NCI-H82 (cell line): ENCODE results near the gene UCKL1.
"Not testable (repeated sequence)": the region's sequence is repeated elsewhere in the genome, so short reads cannot be mapped to it uniquely, and the experiment has no call there.

Experiments
- DNase-seq: peaks from one replicate; lab custom pipeline; 2025; lab: John Stamatoyannopoulos, UW

Gene UCKL1

GRCh38 chr20:63942969-63943807 is 13.0 kb downstream of the UCKL1 start:
- DNase-seq, result peak; percentile 47

DNA sequence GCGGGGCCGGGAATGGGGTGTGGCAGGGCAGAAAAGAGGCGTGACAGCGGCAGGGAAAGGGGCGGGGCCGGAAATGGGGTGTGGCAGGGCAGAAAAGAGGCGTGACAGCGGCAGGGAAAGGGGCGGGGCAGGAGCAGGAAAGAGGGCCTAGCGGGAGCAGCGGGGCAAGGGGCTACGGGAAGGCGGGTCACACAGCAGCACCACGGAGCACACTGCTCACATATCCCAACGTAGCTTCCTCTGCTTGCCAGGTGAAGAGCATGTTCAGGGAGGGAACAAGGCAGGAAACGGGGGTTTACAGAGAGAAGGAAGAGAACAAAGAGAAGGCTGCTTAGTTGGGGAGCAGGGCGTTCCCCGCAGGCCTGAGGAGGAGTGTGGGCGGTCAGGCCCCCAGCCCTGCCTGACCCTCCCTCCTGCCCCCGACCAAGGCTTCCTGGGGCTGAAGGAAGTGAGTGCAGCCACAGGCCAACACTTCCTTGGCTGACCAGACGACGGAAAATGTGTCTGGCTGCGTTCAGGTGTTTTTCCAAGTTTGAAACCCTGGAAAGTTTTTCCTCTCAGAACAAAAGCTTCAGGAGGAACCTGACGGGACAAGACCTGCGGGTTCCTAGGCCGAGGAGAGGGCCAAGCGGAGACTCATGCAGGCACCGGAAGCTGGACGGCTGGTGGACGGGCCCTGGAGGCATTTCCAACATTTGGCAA is 13.8 kb downstream of the UCKL1 start:
- peak; percentile 71 for DNase-seq

DNA sequence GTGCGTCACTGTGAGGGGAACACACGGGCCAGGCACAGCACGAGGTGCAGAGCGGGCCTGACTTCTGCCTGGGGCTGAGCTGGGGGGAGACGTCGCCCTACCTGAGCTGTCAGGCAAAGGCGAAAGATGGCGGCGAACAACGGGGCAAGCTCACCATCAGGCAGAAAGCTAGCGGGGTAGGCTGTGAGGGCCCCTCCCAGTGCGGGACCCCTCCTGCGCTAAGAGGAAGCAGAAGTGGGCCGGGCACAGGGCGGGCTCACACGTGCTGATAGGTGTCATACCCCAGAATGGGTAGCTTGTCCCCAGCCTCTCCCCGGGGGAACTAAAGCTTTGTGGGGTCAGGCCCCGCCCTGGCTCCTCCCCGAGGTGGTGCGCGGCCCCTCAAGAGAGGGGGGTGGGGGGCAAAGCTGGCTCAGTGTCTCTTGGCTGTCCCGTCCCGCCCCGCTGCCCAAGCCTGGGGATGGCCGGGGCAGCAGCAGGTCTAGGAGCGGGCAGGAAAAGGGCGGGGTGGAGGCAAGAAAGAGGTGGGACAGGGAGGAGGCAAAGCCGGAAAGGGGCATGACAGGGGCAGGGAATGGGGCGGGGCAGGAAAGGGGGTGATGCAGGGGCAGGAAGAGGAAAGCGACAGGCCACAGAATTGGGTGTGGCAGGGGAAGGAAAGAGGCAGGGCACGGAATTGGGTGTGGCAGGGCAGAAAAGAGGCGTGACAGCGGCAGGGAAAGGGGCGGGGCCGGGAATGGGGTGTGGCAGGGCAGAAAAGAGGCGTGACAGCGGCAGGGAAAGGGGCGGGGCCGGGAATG is 14.7 kb downstream of the UCKL1 start:
- no peak for DNase-seq

DNA sequence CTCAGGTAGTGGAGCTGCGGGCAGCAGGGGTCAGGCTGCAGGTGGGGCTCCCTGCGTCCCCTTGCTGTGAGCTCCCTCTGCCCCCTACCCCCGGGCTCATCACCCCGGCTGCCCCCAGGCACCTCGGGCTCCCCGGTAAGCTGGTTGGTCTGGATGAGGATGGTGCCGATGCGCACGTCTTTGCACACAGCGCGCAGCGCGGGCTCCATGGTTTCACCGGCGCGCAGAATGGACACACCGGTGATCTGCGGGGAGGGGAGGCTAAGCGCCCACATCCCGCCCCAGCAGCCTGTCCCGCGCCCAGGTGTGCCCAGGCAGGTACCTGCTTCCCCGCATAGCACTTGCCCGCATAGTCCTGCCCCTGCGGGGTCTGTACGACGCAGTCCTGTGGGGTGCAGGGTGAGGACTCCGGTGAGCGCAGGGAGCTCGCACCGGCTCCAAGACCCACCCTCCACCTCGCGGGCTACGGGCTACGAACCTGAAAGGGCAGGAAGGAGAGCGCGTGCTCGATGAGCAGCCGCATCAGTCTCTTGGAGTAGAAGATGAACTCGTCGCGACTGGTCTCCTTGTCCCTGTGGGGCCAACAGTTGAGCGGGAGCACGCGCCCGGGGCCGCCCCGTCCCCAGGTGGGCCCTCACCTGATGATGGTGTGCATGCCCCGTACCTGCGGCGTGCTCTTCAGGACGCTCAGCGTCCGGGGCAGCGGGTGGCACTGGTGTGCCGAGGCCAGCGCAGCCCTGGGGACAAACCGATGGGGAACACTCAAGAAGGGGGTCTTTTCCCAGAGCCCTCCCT is 15.5 kb downstream of the UCKL1 start:
- no peak for DNase-seq

GRCh38 chr20:63940071-63940471 is 16.1 kb downstream of the UCKL1 start:
- DNase-seq, result no peak

DNA sequence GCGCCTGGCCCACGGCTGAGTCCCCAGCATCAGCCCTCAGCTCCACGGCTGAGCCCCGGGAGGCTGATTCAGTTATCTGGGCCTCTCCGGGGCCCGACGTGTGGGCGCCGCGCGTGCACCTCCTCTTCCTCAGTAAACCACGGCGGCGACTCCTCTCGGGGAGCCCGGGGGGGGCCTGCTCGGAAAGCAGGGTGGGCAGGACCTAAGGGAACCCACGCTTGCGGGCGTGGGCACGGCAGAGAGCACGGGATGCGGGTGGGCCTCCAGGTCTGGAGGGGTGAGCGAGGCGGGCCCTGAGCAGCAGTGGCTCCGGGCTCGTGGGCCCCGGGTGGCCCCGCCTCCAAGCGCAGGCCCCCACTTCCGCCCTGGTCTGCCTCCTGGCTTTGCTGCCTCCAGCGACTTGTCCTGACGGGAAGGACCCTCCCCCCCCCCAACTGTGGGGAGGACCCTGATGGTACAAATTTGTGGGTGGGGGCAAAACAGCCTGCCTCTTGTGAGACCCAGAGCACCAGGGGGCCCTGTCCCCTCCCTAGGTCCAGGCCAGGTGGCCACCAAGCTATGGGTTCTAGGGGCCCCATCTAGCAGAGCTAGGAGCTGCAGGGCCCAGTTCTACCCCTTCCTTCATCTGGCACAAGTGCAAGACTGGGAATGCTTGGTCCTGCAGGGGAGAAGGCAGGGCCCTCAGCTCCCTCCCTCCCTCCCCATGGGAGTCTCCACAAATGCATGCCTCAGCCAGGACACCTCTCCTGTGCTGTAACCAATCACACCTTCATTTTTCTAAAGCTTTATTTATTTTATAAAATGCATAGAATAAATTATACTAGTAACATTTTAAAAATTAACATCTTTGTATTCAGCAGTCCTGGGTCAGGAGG is 16.9 kb downstream of the UCKL1 start:
- no peak for DNase-seq

DNA sequence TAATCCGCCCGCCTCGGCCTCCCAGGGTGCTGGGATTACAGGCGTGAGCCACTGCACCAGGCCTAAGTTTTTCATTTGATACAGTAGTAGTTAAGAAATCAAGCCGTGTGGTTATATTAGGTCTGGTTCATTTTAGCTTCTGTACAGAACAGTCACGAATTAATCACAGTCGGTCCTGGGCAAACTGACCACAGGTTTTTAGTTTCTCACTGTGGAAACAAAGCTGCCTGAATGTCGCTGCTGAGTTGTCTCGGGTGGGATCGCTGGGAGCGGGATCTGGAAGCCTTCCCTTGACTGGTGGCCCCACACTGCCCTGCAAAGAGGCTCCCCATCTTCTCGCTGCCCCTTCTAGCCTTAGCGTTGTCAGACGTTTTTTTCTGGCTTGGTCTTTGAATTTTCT is 18.6 kb downstream of the UCKL1 start:
- no peak for DNase-seq

- no peak for DNase-seq
These were observed 20.8 kb downstream of the UCKL1 start for GRCh38 chr20:63935447-63935846.

DNA sequence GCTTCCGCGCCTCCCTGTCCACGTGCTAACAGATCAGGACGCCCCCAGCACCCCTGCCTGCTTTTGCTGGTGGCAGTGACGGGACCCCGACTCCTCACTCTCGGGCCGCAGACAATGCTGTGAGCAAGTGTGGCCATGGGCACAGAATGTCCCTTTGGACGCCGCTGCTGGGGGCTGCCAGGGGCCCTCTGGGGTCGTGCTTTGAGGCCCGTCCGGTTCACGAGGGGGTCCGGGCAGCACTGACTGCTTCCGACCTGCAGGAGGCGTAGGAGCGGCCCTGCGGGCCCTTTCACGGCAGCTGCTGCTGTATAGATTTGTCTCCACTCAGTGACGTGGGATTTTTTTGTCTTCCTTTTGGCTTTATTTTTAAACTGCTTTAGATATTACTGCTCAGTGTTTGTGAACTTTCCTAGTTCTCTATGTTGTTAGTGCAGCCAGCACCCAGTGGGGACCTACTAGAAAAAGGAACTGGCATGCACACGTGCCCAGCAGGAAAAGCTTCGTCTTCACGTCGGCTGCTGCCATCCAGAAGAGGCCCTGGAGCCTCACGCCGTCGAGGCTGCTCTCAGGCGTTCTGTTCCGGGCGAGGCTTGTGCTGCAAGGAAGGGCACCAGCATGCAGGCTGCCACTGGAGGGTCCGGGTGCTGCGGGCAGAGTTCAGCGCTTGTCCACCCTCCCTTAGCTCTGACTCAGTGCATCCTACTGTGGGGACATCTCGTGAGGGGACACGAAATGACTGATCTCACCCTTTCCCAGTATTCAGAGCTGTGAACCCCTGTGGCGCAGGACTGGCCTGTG is 21.7 kb downstream of the UCKL1 start:
- no peak for DNase-seq

DNA sequence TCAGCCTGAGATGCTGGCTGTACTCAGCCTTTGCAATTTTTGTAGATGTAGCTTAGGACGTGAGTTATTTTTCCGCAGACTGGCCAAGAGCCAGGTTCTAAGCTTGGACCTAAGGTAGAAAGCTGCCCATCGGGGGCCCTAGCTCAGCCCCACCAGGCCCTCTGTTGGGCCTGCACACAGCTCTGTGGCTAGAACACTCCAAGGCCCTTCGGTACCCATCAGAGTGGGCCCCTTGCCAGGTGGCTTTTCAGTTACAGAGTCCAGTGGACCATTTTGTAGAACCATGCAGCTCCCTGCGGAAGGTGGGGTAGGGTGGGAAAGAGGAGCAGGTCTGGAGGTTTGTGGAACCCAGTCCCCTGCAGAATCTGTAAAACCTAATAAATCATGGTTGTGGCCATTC is 22.6 kb downstream of the UCKL1 start:
- no peak for DNase-seq

GRCh38 chr20:63932606-63933160 is 23.5 kb downstream of the UCKL1 start:
- DNase-seq, result no peak

DNA sequence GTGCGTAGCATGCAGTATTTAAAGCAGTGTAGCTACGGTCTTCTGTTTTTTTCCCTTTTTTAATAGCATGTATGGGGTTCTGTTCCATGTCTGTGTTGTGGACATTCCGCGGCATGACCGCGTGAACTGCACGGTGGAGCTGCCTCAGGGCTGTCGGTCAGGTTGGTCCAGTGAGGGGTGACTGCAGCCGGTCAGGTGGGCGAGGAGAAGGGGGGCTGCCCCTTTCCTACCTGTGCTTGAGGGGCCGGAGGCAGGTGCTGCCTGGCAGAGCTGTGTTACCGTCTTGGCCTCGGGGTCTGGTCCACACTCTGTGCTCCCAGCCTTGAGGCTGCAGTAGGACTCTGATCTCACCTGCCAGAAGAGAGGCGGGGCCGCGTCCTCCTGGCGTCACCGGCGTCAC is 24.5 kb downstream of the UCKL1 start:
- no peak for DNase-seq

DNA sequence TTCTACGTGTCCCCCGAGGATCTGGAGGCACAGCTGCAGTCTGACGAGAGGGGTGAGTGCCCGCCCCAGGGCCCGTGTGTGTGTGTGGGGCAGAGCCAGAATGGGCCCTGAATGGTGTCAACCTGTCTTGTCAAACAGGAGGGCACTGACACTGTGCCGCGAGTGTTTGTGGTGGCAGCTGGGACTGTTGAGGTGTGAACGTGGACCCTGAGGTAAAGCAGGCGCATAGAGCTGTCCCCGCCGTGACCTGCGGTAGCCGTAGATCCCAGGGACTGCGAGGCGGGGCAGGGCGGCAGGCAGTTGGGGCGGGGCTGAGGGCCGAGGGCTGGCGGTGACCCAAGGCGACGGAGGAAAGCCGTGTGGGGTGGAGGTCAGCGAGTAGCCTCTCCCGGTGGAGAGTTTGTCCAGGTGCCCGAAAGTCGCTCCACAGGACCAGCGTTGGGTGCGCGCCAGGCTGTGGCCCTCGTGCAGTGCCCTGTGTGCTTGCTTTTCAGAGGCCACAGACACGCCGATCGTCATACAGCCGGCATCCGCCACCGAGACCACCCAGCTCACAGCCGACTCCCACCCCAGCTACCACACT is 25.2 kb downstream of the UCKL1 start:
- no peak for DNase-seq

- DNase-seq, result not testable (repeated sequence)
These were observed 26.7 kb downstream of the UCKL1 start for GRCh38 chr20:63929473-63929883.

GRCh38 chr20:63929071-63929470 is 27.1 kb downstream of the UCKL1 start:
- no peak for DNase-seq

- no peak for DNase-seq
These were observed 29.9 kb downstream of the UCKL1 start for GRCh38 chr20:63926298-63926697.

DNA sequence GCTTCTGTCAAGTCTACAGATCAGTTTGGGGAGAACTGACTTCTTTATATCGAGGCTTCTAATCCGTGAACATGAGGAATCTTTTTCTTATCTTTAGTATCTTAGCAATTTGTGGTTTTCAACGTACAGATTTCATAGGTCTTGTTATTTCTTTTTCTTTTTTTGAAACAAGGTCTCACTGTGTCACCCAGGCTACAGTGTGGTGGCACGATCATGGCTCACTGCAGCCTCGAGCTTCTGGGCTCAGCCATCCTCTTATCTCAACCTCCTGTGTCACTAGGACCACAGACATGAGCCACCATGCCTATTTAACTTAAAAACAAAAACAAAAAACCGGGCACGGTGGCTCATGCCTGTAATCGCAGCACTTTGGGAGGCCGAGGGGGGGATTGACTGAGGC is 32.0 kb downstream of the UCKL1 start:
- no peak for DNase-seq

DNA sequence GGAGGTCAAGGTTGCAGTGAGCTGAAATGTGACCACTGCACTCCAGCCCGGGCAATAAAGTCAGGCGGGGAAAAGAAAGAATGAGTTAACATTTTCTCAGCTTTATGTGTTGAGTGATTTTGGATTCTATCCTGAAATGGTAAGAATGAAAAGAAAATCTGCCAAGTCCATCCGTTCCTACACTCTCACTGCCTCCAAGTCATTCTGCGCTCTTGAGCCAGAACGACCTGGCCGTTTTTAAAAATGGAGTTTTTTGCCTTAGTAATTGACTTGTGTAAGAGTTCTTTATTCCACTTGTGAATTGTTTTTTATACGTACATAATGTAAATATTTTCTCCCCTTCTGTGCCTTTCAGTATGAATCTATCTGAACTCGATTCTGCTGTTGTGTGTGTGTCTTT is 32.6 kb downstream of the UCKL1 start:
- no peak for DNase-seq

DNA sequence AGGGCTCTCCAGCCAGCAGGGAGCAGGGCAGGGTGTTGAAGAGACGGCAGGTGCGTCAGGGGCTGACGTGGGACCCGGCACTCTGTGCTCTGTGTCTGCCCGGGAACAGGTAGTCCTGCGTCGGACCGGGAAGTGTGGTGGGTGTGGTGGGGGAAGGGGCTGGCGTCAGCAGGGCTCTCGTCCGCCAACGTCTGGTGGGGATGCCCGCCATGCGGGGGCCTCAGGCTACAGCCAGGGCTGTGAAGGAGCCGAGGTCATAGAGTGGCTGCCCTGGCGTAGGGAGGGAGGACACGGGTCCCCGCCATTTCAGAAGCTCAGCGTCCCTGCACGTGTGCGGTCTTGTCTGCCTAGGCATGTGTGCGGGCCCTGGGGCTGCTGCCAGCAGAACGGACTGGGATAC is 36.0 kb downstream of the UCKL1 start:
- DNase-seq, result no peak
